A673 (cell line): ENCODE data around the gene TCEAL1. TPM values are rescaled to one million over a fixed set of nuclear protein-coding genes. Genes with fewer than 3 reads are reported as not detected.
"Not testable (repeated sequence)": the region's sequence is repeated elsewhere in the genome, so short reads cannot be mapped to it uniquely, and the experiment has no call there.

ENCODE experiments used
- BruUV-seq: library from RNA; stranded (reverse); fragments of 400-500 nt; replicated peaks from 2 replicates; lab custom pipeline; 2021; lab: Mats Ljungman, UMichigan
- CTCF ChIA-PET: fragments of 300-600 bp; sonication (Branson Sonifier 250); formaldehyde crosslinking; loops from one replicate; lab custom pipeline; 2022; ENCODE audit warnings: antibody characterized with exemption; lab: Charles Lee
- POLR2A ChIA-PET: fragments of 300-600 bp; sonication (Branson Sonifier 250); formaldehyde crosslinking; loops from one replicate; lab custom pipeline; 2022; ENCODE audit warnings: antibody characterized with exemption; ENCODE audit not compliant: low non-redundant PET; lab: Charles Lee
- DNase-seq: peaks from one replicate; pipeline ENCODE4 v3.0.0-alpha.2; 2015; ENCODE audit warnings: low spot score
- H3K27ac ChIP-seq: fragments of 200-600 bp; sonication (generic); 2 replicates; pipeline ENCODE4 v1.5.1; 2016; ENCODE audit warnings: mixed run types, low read depth, mild to moderate bottlenecking, mixed read lengths, antibody characterized with exemption, low read length; ENCODE audit not compliant: poor library complexity, severe bottlenecking
- H3K27me3 ChIP-seq: fragments of 200-600 bp; sonication (generic); replicated peaks from 2 replicates; pipeline ENCODE4 v1.6.1; 2017; ENCODE audit warnings: mixed run types, low read depth, mild to moderate bottlenecking, mixed read lengths, antibody characterized with exemption, low read length; ENCODE audit not compliant: insufficient read depth, poor library complexity
- H3K36me3 ChIP-seq: fragments of 200-600 bp; sonication (generic); 2 replicates; pipeline ENCODE4 v1.6.1; 2016; ENCODE audit warnings: mixed run types, mild to moderate bottlenecking, mixed read lengths, antibody characterized with exemption, low read length; ENCODE audit not compliant: insufficient read depth, poor library complexity, severe bottlenecking
- H3K4me1 ChIP-seq: fragments of 200-600 bp; sonication (generic); 2 replicates; pipeline ENCODE4 v1.6.1; 2017; ENCODE audit warnings: mixed run types, mild to moderate bottlenecking, mixed read lengths, antibody characterized with exemption, low read length; ENCODE audit not compliant: insufficient read depth, poor library complexity, severe bottlenecking
- H3K4me3 ChIP-seq: fragments of 200-600 bp; sonication (generic); 2 replicates; pipeline ENCODE4 v1.5.1; 2016; ENCODE audit warnings: low read depth, mixed run types, mild to moderate bottlenecking, mixed read lengths, low read length; ENCODE audit not compliant: poor library complexity, severe bottlenecking
- H3K9me3 ChIP-seq: fragments of 200-600 bp; sonication (generic); 2 replicates; pipeline ENCODE4 v1.6.1; 2016; ENCODE audit warnings: mixed run types, low read depth, mild to moderate bottlenecking, mixed read lengths, antibody characterized with exemption, low read length; ENCODE audit not compliant: poor library complexity, severe bottlenecking
- EZH2 ChIP-seq: fragments of 200-600 bp; sonication (generic); IDR thresholded peaks from 2 replicates; pipeline ENCODE4 v1.6.1; 2017; ENCODE audit warnings: borderline replicate concordance, low read depth, mild to moderate bottlenecking, mixed read lengths, antibody characterized with exemption, low read length; ENCODE audit not compliant: poor library complexity, severe bottlenecking
- intact Hi-C: fragments of 100-400 bp; cut with micrococcal nuclease; formaldehyde crosslinking; loops from one replicate; pipeline ENCODE4 v1.10.0; 2022; ENCODE audit not compliant: unreplicated experiment
- total RNA-seq: library from RNA; stranded (reverse); gene quantifications from 2 replicates; pipeline ENCODE4 v1.2.3, GENCODE V29; 2021
- TF ChIP-seq, protein P1 (sequence below): fragments of 300-800, 200-600 bp; sonication (generic); conservative IDR thresholded peaks from 2 replicates; pipeline ENCODE4 v1.5.1; 2017; ENCODE audit warnings: low read depth, mild to moderate bottlenecking, antibody characterized with exemption, low read length, moderate library complexity, mixed read lengths

TCEAL1 gene
- total RNA-seq, 1 experiment from 2014 or later: 10.9 TPM

DNA sequence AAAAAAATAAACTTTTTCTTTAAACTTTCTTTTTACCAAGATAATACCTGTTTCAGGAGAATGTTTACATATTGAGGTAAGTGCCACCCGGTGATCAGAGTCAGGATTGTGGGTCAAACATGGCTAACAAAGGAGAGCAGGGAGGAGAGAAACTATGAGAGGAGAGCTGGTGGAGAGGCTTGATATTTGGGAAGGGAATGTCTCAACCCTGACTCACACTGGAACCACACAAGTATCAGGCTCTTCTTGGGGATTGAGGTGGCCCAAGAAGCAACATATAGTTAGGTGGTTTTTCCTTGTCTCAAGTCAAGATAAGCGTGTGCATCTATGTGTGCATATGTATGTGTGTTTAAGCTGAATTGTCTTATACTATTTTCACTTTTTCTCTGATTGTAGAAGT, 6.7 kb downstream of the TCEAL1 start:
- ChIA-PET POLR2A (no interaction called here), CTCF (no interaction called here)
- Histone ChIP-seq H3K27me3 (no peaks in the 10 kb centered on the region), H3K9me3 (no peaks in the 10 kb centered on the region), H3K27ac (no peak overlapping the region), H3K36me3 (no peaks in the 10 kb centered on the region), H3K4me1 (no peaks in the 10 kb centered on the region), H3K4me3 (no peak overlapping the region)
- intact Hi-C loops: no loop called here
- DNase-seq: no peak
- no peak for TF ChIP-seq EZH2
- TF ChIP-seq, protein P1, sequence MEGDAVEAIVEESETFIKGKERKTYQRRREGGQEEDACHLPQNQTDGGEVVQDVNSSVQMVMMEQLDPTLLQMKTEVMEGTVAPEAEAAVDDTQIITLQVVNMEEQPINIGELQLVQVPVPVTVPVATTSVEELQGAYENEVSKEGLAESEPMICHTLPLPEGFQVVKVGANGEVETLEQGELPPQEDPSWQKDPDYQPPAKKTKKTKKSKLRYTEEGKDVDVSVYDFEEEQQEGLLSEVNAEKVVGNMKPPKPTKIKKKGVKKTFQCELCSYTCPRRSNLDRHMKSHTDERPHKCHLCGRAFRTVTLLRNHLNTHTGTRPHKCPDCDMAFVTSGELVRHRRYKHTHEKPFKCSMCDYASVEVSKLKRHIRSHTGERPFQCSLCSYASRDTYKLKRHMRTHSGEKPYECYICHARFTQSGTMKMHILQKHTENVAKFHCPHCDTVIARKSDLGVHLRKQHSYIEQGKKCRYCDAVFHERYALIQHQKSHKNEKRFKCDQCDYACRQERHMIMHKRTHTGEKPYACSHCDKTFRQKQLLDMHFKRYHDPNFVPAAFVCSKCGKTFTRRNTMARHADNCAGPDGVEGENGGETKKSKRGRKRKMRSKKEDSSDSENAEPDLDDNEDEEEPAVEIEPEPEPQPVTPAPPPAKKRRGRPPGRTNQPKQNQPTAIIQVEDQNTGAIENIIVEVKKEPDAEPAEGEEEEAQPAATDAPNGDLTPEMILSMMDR: no peak
- no TSS peak for BruUV-seq

DNA sequence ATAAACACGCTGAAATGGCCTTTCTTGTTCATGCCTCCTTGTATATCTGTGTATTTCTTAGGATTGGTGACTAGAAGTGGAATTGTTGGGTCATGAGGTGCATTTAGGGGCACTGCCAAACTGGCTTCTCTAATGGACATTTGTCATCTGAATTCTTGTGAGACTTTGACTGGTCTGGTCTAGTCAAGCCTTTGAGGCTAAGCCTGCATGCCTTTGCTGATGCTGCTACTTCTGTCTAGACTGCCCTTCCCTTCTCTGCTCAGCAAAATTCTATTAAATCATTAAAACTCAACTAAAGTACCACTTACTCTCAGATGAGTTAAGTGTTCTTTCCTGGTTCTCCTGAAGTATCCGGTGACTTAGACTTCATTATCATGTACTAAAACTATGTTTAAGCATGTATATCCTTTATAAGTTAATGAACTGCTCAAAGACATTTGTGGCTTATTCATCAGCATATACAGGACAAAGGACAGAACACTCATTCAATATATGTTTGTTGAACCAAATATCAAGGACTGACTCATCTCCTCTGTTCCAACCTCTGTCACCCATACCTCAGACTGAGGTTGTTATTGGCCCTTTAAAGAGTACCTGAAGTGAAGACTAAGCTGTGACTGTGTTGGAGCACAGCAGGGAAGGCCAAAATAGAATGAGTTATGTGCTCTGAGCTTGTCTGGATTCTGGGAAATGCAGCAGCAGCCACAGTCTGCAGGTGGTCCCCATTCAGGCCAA, 9.0 kb downstream of the TCEAL1 start:
- no peak for TF ChIP-seq EZH2
- TF ChIP-seq, protein P1: no peak
- ChIA-PET CTCF (no interaction called here), POLR2A (no interaction called here)
- H3K9me3 ChIP-seq: no peaks in the 10 kb centered on the region
- BruUV-seq: no TSS peak
- no peaks in the 10 kb centered on the region for H3K27me3 ChIP-seq
- intact Hi-C loops: no loop called here
- no peak overlapping the region for H3K27ac ChIP-seq
- DNase-seq: no peak
- H3K4me3 ChIP-seq: no peak overlapping the region
- H3K36me3 ChIP-seq: no peaks in the 10 kb centered on the region
- H3K4me1 ChIP-seq: no peaks in the 10 kb centered on the region

DNA sequence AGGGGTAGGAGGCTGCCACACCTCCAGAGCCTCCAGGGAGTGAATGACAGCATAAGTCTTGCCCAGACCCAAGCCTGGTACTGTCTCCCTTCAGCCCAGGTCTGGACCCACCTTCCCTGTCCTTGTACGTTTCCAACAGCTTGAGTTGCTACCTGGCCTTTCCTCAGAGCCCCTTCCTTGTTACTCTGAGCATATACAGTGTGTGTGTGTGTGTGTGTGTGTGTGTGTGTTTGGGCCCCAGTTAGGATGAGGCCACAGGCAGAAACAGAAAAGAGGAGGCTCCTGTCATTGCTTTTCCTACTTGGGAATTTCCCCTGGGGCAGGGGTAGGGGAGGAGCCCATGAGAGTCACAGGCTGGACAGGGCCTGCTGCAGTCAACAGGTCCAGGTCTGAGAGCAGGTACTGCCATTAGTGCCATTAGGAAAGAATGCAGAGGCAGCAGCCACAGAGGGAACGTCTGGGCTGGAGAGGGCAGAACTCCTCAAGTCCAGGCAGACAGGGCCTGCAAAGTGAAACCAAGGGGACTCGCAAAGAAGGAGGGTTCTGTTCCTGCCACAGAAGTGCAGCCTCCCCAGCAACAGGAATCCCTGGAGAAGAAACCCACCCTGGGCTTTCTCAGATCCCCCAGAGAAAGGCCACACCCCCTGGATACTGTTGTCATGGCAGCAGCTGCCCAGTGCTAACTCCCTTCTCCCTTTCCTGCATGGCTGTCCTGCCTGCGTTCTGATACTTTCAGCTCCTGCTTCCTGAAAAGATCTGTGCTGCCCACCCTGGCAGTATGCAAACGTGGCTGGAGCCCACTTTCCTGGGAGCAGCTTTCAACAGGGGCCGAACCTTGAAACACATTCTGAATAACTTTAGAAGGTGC, 9.9 kb downstream of the TCEAL1 start:
- H3K36me3 ChIP-seq, H3K4me3 ChIP-seq, intact Hi-C loops, CTCF ChIA-PET, POLR2A ChIA-PET, H3K27ac ChIP-seq, BruUV-seq, H3K27me3 ChIP-seq, H3K4me1 ChIP-seq, H3K9me3 ChIP-seq, DNase-seq: not testable (repeated sequence)
